Measurements from ENCODE around the gene TDRD12.

- TF ChIP-seq CTCF (IDR thresholded peaks at IDR 0.05) (no peak), POLR2A (IDR thresholded peaks at IDR 0.05) (no peak)
These were observed 104.2 kb downstream of the TDRD12 start for GRCh38 chr19:32823747-32824102.

All from lower leg skin (tissue), 3 donors.